PC-3 (cell line): ENCODE results near the gene DUOX2. TPM values are rescaled to one million over a fixed set of nuclear protein-coding genes. Genes with fewer than 3 reads are reported as not detected.

Source experiments
- ATAC-seq: fragments of 200-7000 bp; cut with Tn5 transposase; 2 replicates; pipeline ENCODE4 v1.9.1; 2020; ENCODE audit warnings: mild to moderate bottlenecking, moderate library complexity
- BruUV-seq: library from RNA; stranded (reverse); fragments of 400-500 nt; replicated peaks from 2 replicates; lab custom pipeline; 2021; lab: Mats Ljungman, UMichigan
- CTCF ChIA-PET: fragments of 300-600 bp; sonication (Branson Sonifier 250); formaldehyde crosslinking; loops from one replicate; lab custom pipeline; 2022; ENCODE audit warnings: antibody characterized with exemption; lab: Charles Lee
- POLR2A ChIA-PET: fragments of 300-600 bp; sonication (Branson Sonifier 250); formaldehyde crosslinking; loops from one replicate; lab custom pipeline; 2022; ENCODE audit warnings: antibody characterized with exemption; ENCODE audit not compliant: unreplicated experiment; lab: Charles Lee
- DNase-seq: peaks from one replicate; pipeline ENCODE4 v3.0.0-alpha.2; 2015
- H2AFZ ChIP-seq: fragments of 300-600 bp; sonication (generic); 2 replicates; pipeline ENCODE4 v1.6.0; 2016; ENCODE audit warnings: antibody characterized with exemption, low read length
- H3F3A ChIP-seq: fragments of 300-600 bp; sonication (generic); one replicate; pipeline ENCODE4 v1.6.0; 2017; ENCODE audit warnings: antibody characterized with exemption, low read length, control low read depth, mild to moderate bottlenecking; ENCODE audit not compliant: unreplicated experiment
- H3K27ac ChIP-seq: fragments of 300-600 bp; sonication (generic); 2 replicates; pipeline ENCODE4 v1.5.1; 2016; ENCODE audit warnings: mild to moderate bottlenecking, low read length
- H3K27me3 ChIP-seq: fragments of 300-600 bp; sonication (generic); 2 replicates; pipeline ENCODE4 v1.6.1; 2016; ENCODE audit warnings: low read length, mixed read lengths
- H3K36me3 ChIP-seq: fragments of 300-600 bp; sonication (generic); 2 replicates; pipeline ENCODE4 v1.6.1; 2016; ENCODE audit warnings: low read depth, mixed run types, low read length, mixed read lengths
- H3K4me1 ChIP-seq: fragments of 300-600 bp; sonication (generic); 2 replicates; pipeline ENCODE4 v1.5.1; 2016; ENCODE audit warnings: low read length; ENCODE audit not compliant: insufficient read depth
- H3K4me2 ChIP-seq: fragments of 300-600 bp; sonication (generic); 2 replicates; pipeline ENCODE4 v1.6.0; 2016; ENCODE audit warnings: low read length
- H3K4me3 ChIP-seq: fragments of 300-600 bp; sonication (generic); 2 replicates; pipeline ENCODE4 v1.5.1; 2016; ENCODE audit warnings: mild to moderate bottlenecking, low read length, mixed read lengths
- H3K79me2 ChIP-seq: fragments of 300-600 bp; sonication (generic); 2 replicates; pipeline ENCODE4 v1.6.1; 2017; ENCODE audit warnings: low read length, mixed read lengths
- H3K9ac ChIP-seq: fragments of 300-600 bp; sonication (generic); 2 replicates; pipeline ENCODE4 v1.6.0; 2016; ENCODE audit warnings: mild to moderate bottlenecking, low read length
- H3K9me2 ChIP-seq: fragments of 300-600 bp; sonication (generic); replicated peaks from 2 replicates; pipeline ENCODE4 v1.6.1; 2016; ENCODE audit warnings: mixed run types, low read length, mixed read lengths
- H3K9me3 ChIP-seq: fragments of 300-600 bp; sonication (generic); 2 replicates; pipeline ENCODE4 v1.6.1; 2016; ENCODE audit warnings: low read length, mixed read lengths
- H4K20me1 ChIP-seq: fragments of 300-600 bp; sonication (generic); 2 replicates; pipeline ENCODE4 v1.6.1; 2016; ENCODE audit warnings: low read length, mixed read lengths
- CTCF ChIP-seq: fragments of 300-600 bp; sonication (generic); conservative IDR thresholded peaks from 2 replicates; pipeline ENCODE4 v1.5.1; 2017; ENCODE audit warnings: antibody characterized with exemption, low read depth, mild to moderate bottlenecking, low read length
- EZH2 ChIP-seq: fragments of 300-600 bp; sonication (generic); IDR thresholded peaks from one replicate; pipeline ENCODE4 v1.6.1; 2017; ENCODE audit warnings: antibody characterized with exemption, mild to moderate bottlenecking, low read length; ENCODE audit not compliant: unreplicated experiment
- EZH2phosphoT487 ChIP-seq: fragments of 300-600 bp; sonication (generic); IDR thresholded peaks from 2 replicates; pipeline ENCODE4 v1.6.1; 2018; ENCODE audit warnings: mild to moderate bottlenecking, antibody characterized with exemption, low read length, borderline replicate concordance
- intact Hi-C: fragments of 100-400 bp; cut with micrococcal nuclease; formaldehyde crosslinking; loops from 2 replicates; pipeline ENCODE4 v1.9.0; 2023
- total RNA-seq: library from RNA; depleted of rRNA; stranded (reverse); fragments of >200 nt; gene quantifications from 2 replicates; pipeline ENCODE4 v1.2.3, GENCODE V29; 2014

The DUOX2 gene
- total RNA-seq, 1 experiment from 2014 or later, result not detected

- no peaks in the 10 kb centered on the region for H4K20me1 ChIP-seq
- no peaks in the 10 kb centered on the region for H3K36me3 ChIP-seq
- ATAC-seq (no peak), DNase-seq (no peak)
- no peaks in the 10 kb centered on the region for H3F3A ChIP-seq
- BruUV-seq, result no TSS peak
- intact Hi-C loops, result no loop called here
- no peaks in the 10 kb centered on the region for H3K79me2 ChIP-seq
- no peaks in the 10 kb centered on the region; the same call in 1 of the 2 replicates for H3K4me1 ChIP-seq
- no peak overlapping the region for H3K4me2 ChIP-seq
- H3K4me3 ChIP-seq, result no peak overlapping the region
- H3K9me3 ChIP-seq, result no peaks in the 10 kb centered on the region
- no peak overlapping the region for H3K27ac ChIP-seq
- H2AFZ ChIP-seq, result no peak overlapping the region
- POLR2A ChIA-PET, result no interaction called here
- H3K27me3 ChIP-seq, result no peaks in the 10 kb centered on the region
- TF ChIP-seq CTCF (no peak), EZH2 (no peak), EZH2phosphoT487 (no peak)
- no peak overlapping the region for H3K9ac ChIP-seq
- no peaks in the 10 kb centered on the region for H3K9me2 ChIP-seq
- CTCF ChIA-PET, result no interaction called here
Observed at GRCh38 chr15:45134046-45134445, 20.1 kb upstream of the DUOX2 start.

GRCh38 chr15:45133561-45133920 is 19.6 kb upstream of the DUOX2 start:
- DNase-seq (no peak), ATAC-seq (no peak)
- Histone ChIP-seq H3K4me1 (no peaks in the 10 kb centered on the region; the same call in 1 of the 2 replicates), H3K9me2 (no peaks in the 10 kb centered on the region), H3K9ac (no peak overlapping the region), H3K79me2 (no peaks in the 10 kb centered on the region), H3K36me3 (no peaks in the 10 kb centered on the region), H3K4me2 (no peak overlapping the region), H3K27me3 (no peaks in the 10 kb centered on the region), H3F3A (no peaks in the 10 kb centered on the region), H3K4me3 (no peak overlapping the region), H2AFZ (no peak overlapping the region), H3K9me3 (no peaks in the 10 kb centered on the region), H4K20me1 (no peaks in the 10 kb centered on the region), H3K27ac (no peak overlapping the region)
- intact Hi-C loops, result no loop called here
- no TSS peak for BruUV-seq
- ChIA-PET CTCF (no interaction called here), POLR2A (no interaction called here)
- no peak for TF ChIP-seq EZH2phosphoT487
- no peak for TF ChIP-seq CTCF
- TF ChIP-seq EZH2, result no peak

DNA sequence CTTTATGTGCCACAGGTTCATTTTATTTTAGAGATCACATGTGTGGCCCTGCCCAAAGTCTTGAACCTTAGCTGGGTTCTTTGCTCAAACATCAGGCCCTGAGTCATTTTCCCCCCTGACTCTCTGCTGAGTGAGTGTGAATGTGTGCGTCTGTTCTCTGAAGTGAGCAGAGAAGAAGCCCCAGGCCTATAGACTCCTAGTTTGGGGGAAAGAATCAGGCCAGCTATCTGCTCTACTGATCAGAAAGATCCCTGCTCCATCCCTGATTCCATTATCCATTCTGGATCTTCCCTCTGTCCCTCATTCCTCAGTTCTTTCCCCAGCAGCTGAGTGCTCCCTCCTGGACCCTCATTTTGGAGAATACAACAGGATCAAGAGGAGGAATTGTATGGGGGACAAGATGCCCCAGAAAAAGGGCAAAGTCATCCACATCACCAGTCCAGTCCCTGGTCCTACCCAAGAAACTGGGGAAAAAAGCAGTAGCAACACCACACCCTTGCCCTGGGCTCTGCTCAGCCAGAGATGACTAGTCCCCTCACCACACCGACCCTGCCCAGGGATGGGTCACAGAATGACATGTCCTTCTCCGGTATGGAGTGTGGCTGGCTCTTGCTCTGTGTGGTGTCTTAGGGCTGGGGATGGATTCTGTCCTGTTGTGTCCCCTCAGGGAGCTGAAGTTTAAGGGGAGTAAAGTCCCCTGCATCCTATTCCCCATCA is 19.0 kb upstream of the DUOX2 start:
- peak; percentile 19 for DNase-seq
- H4K20me1 ChIP-seq, result no peaks in the 10 kb centered on the region
- POLR2A ChIA-PET, result no interaction called here
- H3K4me3 ChIP-seq, result no peak overlapping the region
- peak; percentile 35 for ATAC-seq
- no peaks in the 10 kb centered on the region for H3F3A ChIP-seq
- no peaks in the 10 kb centered on the region for H3K36me3 ChIP-seq
- no peak overlapping the region for H3K9ac ChIP-seq
- no peaks in the 10 kb centered on the region; the same call in 1 of the 2 replicates for H3K4me1 ChIP-seq
- CTCF ChIA-PET, result no interaction called here
- H3K27ac ChIP-seq, result no peak overlapping the region
- H2AFZ ChIP-seq, result no peak overlapping the region
- H3K79me2 ChIP-seq, result no peaks in the 10 kb centered on the region
- intact Hi-C loops, result no loop called here
- no peak overlapping the region for H3K4me2 ChIP-seq
- H3K9me2 ChIP-seq, result no peaks in the 10 kb centered on the region
- no peaks in the 10 kb centered on the region for H3K27me3 ChIP-seq
- no TSS peak for BruUV-seq
- TF ChIP-seq EZH2 (no peak), CTCF (no peak), EZH2phosphoT487 (no peak)
- no peaks in the 10 kb centered on the region for H3K9me3 ChIP-seq
